Ascending aorta (tissue), 2 donors: ENCODE results near the gene RHOF. TPM values are rescaled to one million over a fixed set of nuclear protein-coding genes. Genes with fewer than 3 reads are reported as not detected.
A peak's percentile ranks its signal among the peaks of the same experiment; 100 is the strongest.

Experiments
- DNase-seq, 2 donors: peaks; one replicate each; pipeline ENCODE4 v3.0.0-alpha.2; 2019; ENCODE audit warnings: low spot score in 2 of 2
- H3K27ac ChIP-seq, 2 donors: fragments of 200-600 bp; sonication (generic); one replicate each; pipeline ENCODE4 v1.5.1; 2016 to 2017; ENCODE audit warnings: mild to moderate bottlenecking in 1 of 2
- H3K27me3 ChIP-seq: fragments of 200-600 bp; sonication (generic); one replicate; pipeline ENCODE4 v1.5.1; 2017
- H3K36me3 ChIP-seq, 2 donors: fragments of 200-600 bp; sonication (generic); one replicate each; pipeline ENCODE4 v1.5.1; 2016
- H3K4me1 ChIP-seq, 2 donors: fragments of 200-600 bp; sonication (generic); one replicate each; pipeline ENCODE4 v1.5.1; 2016 to 2017; ENCODE audit warnings: mild to moderate bottlenecking in 1 of 2
- H3K4me3 ChIP-seq, 2 donors: fragments of 200-600 bp; sonication (generic); one replicate each; pipeline ENCODE4 v1.5.1; 2016 to 2017; ENCODE audit warnings: mild to moderate bottlenecking in 1 of 2
- H3K9me3 ChIP-seq, 2 donors: fragments of 200-600 bp; sonication (generic); one replicate each; pipeline ENCODE4 v1.5.1; 2016
- CTCF ChIP-seq, 3 experiments: fragments of 200-600 bp in 2 of 3; fragments of 450-650 bp in 1 of 3; sonication (generic) in 2 of 3; IDR thresholded peaks; one replicate each; pipeline ENCODE4 v1.5.1; 2016 to 2019; ENCODE audit warnings: antibody characterized with exemption in 3 of 3, mild to moderate bottlenecking in 1 of 3, moderate library complexity in 1 of 3
- intact Hi-C: fragments of 100-400 bp; cut with DNase I; formaldehyde crosslinking; loops from one replicate; pipeline ENCODE4 v1.15.1; 2023
- total RNA-seq: library from RNA; depleted of rRNA; stranded (reverse); fragments of >200 nt; gene quantifications from one replicate; pipeline ENCODE4 v1.1.0, GENCODE V29; 2016

The RHOF gene
- total RNA-seq, 1 donor from 2014 or later = 1.9 TPM

GRCh38 chr12:121784460-121784859 lies 9.0 kb downstream of the RHOF start:
- Histone ChIP-seq H3K4me1 (peaks cover 4 to 9% of the 10 kb centered on the region in 2 donors), H3K36me3 (peaks cover 0 to 6% of the 10 kb centered on the region in 2 donors), H3K27me3 (no peaks in the 10 kb centered on the region), H3K4me3 (no peak overlapping the region), H3K9me3 (no peaks in the 10 kb centered on the region), H3K27ac (no peak overlapping the region)
- intact Hi-C loops = no loop called here
- no peak for DNase-seq
- no peak for TF ChIP-seq CTCF (IDR thresholded peaks at IDR 0.05)

DNA sequence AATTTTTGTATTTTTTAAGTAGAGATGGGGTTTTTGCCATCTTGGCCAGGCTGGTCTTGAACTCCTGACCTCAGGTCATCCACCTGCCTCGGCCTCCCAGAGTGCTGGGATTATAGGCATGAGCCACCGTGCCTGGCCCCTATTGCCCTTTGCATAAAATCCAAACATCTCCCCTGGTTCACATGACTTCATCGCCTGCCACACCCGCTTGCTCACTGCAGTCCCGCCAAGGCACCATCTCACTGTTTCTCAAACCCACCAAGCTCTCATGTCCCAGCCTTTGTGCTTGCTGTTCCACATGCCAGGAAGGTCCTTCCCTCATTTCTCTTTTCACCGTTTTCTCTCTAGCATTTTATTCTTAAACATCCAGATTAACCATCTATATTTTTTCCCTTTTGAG lies 9.7 kb downstream of the RHOF start:
- no peak for DNase-seq
- Histone ChIP-seq H3K27me3 (no peaks in the 10 kb centered on the region), H3K36me3 (peaks cover 0 to 6% of the 10 kb centered on the region in 2 donors), H3K4me1 (peaks cover 4 to 9% of the 10 kb centered on the region in 2 donors), H3K9me3 (no peaks in the 10 kb centered on the region), H3K4me3 (no peak overlapping the region), H3K27ac (no peak overlapping the region)
- no peak for TF ChIP-seq CTCF (IDR thresholded peaks at IDR 0.05)
- intact Hi-C loops = no loop called here

DNA sequence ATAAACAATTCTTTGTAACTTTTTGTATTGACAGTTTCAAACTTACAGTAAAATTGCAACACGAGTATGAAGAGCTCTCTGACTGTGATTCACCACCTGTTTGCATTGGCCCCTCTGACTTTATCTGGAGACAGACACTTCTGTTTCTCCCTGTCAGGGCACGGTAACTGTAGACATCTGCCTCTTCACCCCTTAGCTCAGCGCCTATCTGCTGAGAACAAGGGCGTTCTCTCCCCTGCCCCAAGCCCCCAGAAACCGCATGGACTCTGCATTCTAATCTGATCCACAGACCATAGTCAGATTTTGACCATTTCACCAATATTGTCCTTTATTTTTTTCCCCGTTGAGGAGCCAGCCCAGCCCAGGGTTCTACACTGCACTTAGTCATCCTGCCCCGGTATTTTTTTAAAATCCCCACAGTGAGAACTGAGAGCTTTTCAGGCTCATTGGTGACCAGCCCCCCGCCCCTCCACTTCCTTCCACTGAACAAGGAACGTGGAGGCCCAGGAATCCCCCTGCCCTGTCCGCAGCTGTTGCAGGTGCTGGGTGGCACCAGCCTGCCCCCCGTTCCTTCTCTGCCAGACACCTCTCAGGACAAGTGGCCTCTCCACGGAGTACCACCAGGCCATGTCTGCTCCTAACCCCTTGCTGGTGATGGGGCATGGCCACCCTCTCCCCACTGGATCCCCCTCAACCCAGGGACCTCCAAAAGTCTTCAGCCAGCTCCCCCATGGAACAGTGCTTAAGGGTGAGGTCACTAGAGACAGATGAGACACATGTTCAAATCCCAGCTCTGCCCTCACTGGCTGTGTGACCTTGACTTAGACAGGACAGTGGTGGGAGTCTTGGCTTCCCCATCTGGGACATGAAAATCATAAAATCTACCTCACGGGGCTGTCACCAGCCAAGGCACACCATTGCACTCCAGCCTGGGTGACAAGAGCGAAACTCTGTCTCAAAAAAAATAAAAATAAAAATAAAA lies 11.2 kb downstream of the RHOF start:
- H3K4me3 ChIP-seq = no peak overlapping the region
- peak overlapping the region; percentile 31 to 44 for H3K27ac ChIP-seq
- no peak for DNase-seq
- H3K9me3 ChIP-seq = no peaks in the 10 kb centered on the region
- TF ChIP-seq CTCF (IDR thresholded peaks at IDR 0.05) = no peak
- H3K36me3 ChIP-seq = peaks cover 0 to 6% of the 10 kb centered on the region in 2 donors
- H3K4me1 ChIP-seq = peaks cover 4 to 9% of the 10 kb centered on the region in 2 donors
- no peaks in the 10 kb centered on the region for H3K27me3 ChIP-seq
- intact Hi-C loops = no loop called here

- no peak overlapping the region for H3K4me3 ChIP-seq
- H3K4me1 ChIP-seq = peaks cover 4 to 9% of the 10 kb centered on the region in 2 donors
- intact Hi-C loops = no loop called here
- H3K9me3 ChIP-seq = no peaks in the 10 kb centered on the region
- no peaks in the 10 kb centered on the region for H3K27me3 ChIP-seq
- peaks cover 0 to 6% of the 10 kb centered on the region in 2 donors for H3K36me3 ChIP-seq
- H3K27ac ChIP-seq = peak overlapping the region; percentile 31 to 44
- no peak for TF ChIP-seq CTCF (IDR thresholded peaks at IDR 0.05)
- no peak for DNase-seq
These were observed 11.9 kb downstream of the RHOF start for GRCh38 chr12:121781484-121781997.

DNA sequence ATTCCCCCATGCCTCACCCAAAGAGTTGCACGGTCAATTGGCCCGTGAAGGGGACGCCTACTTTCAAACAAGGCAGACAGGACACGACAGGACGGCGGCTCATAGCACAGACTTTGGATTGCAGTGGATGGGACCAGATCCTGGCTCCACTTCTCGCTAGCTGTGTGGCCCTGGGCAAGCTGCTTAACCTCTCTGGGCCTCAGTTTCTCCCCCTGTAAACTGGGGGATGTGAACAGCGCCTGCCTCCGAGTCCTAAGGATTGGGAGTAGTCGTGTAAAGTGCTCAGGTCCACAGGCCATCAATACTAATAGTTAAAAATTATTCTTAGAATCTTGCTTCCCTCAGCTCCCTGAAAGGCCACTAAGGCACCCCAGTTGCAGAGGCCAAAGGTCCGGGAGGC lies 13.1 kb downstream of the RHOF start:
- no peak for DNase-seq
- H3K4me3 ChIP-seq = no peak overlapping the region
- H3K36me3 ChIP-seq = peaks cover 0 to 6% of the 10 kb centered on the region in 2 donors
- no peak for TF ChIP-seq CTCF (IDR thresholded peaks at IDR 0.05)
- peaks cover 4 to 9% of the 10 kb centered on the region in 2 donors for H3K4me1 ChIP-seq
- no peak overlapping the region for H3K27ac ChIP-seq
- intact Hi-C loops = no loop called here
- no peaks in the 10 kb centered on the region for H3K9me3 ChIP-seq
- no peaks in the 10 kb centered on the region for H3K27me3 ChIP-seq
